AG04450 (cell line): ENCODE measurements around the gene MPZL1. TPM values are rescaled to one million over a fixed set of nuclear protein-coding genes. Genes with fewer than 3 reads are reported as not detected.

ENCODE experiments used
- CTCF ChIA-PET: fragments of 300-600, 350-600 bp; formaldehyde crosslinking; extraction: SDS; loops from one replicate; lab custom pipeline; 2022; ENCODE audit warnings: antibody characterized with exemption, inconsistent platforms; lab: Charles Lee
- POLR2A ChIA-PET: fragments of 350-600 bp; formaldehyde crosslinking; extraction: SDS; loops from one replicate; lab custom pipeline; 2021; ENCODE audit warnings: antibody characterized with exemption, inconsistent platforms; lab: Yijun Ruan, JAX
- DNase-seq: peaks from one replicate; pipeline ENCODE4 v3.0.0-alpha.2; 2011; ENCODE audit warnings: low read depth, low spot score
- H3K27ac ChIP-seq: one replicate; pipeline ENCODE4 v1.5.1; 2012; ENCODE audit warnings: low read depth, low read length, control low read depth
- H3K27me3 ChIP-seq: one replicate; pipeline ENCODE4 v1.6.0; 2012; ENCODE audit warnings: low read length; ENCODE audit not compliant: control insufficient read depth, insufficient read depth
- H3K4me3 ChIP-seq: 2 replicates; pipeline ENCODE4 v1.5.1; 2011; ENCODE audit warnings: mild to moderate bottlenecking, low read depth, low read length, control low read depth
- H3K9me3 ChIP-seq: 2 replicates; pipeline ENCODE4 v1.5.1; 2012; ENCODE audit warnings: low read length; ENCODE audit not compliant: control insufficient read depth, insufficient read depth
- CTCF ChIP-seq: IDR thresholded peaks from 2 replicates; pipeline ENCODE4 v1.5.1; 2011; ENCODE audit warnings: low read depth, low read length, control low read depth, inconsistent platforms
- polyA plus RNA-seq: library from polyadenylated mRNA; depleted of rRNA; stranded (reverse); fragments of >200 nt; gene quantifications from 2 replicates; pipeline ENCODE4 v1.2.3, GENCODE V29; 2011

MPZL1 gene
- polyA plus RNA-seq, 1 experiment: 198 TPM

- peaks cover 13% of the 10 kb centered on the region for H3K27me3 ChIP-seq
- H3K27ac ChIP-seq: no peak overlapping the region
- CTCF ChIA-PET: interaction anchor here (1.2 to 1.7 kb wide), 2 partner anchors 14 to 90 kb away, joined by 4 to 6 read pairs; no protein-coding TSS in a partner anchor
- no peak overlapping the region for H3K4me3 ChIP-seq
- no peak for DNase-seq
- POLR2A ChIA-PET: no interaction called here
- no peak for TF ChIP-seq CTCF
- H3K9me3 ChIP-seq: no peaks in the 10 kb centered on the region
Measured at GRCh38 chr1:167690053-167690452, 31.7 kb upstream of the MPZL1 start.

GRCh38 chr1:167693425-167694045 lies 28.2 kb upstream of the MPZL1 start:
- Histone ChIP-seq H3K4me3 (no peak overlapping the region), H3K27me3 (peaks cover 7% of the 10 kb centered on the region), H3K27ac (no peak overlapping the region), H3K9me3 (no peaks in the 10 kb centered on the region)
- TF ChIP-seq CTCF: no peak
- ChIA-PET CTCF (interaction anchor here (0.8 kb wide), 1 partner anchor 138 kb away, joined by 3 read pairs; no protein-coding TSS in a partner anchor), POLR2A (no interaction called here)
- no peak for DNase-seq

GRCh38 chr1:167694691-167695090 lies 27.1 kb upstream of the MPZL1 start:
- POLR2A ChIA-PET: no interaction called here
- no peak overlapping the region for H3K27ac ChIP-seq
- DNase-seq: no peak
- no peak for TF ChIP-seq CTCF
- H3K9me3 ChIP-seq: no peaks in the 10 kb centered on the region
- peaks cover 7% of the 10 kb centered on the region for H3K27me3 ChIP-seq
- no peak overlapping the region for H3K4me3 ChIP-seq
- CTCF ChIA-PET: interaction anchor here (1.0 kb wide), 1 partner anchor 94 kb away, joined by 4 read pairs; no protein-coding TSS in a partner anchor

GRCh38 chr1:167695147-167695546 lies 26.6 kb upstream of the MPZL1 start:
- Histone ChIP-seq H3K4me3 (no peak overlapping the region), H3K9me3 (no peaks in the 10 kb centered on the region), H3K27ac (no peak overlapping the region), H3K27me3 (peaks cover 7% of the 10 kb centered on the region)
- ChIA-PET POLR2A (no interaction called here), CTCF (interaction anchor here (1.0 kb wide), 1 partner anchor 95 kb away, joined by 4 read pairs; no protein-coding TSS in a partner anchor)
- no peak for TF ChIP-seq CTCF
- DNase-seq: no peak

- Histone ChIP-seq H3K4me3 (no peak overlapping the region), H3K27me3 (peaks cover 10% of the 10 kb centered on the region), H3K9me3 (no peaks in the 10 kb centered on the region), H3K27ac (no peak overlapping the region)
- ChIA-PET POLR2A (no interaction called here), CTCF (interaction anchor here (0.8 to 1.0 kb wide), 2 partner anchors 9 to 96 kb away, joined by 3 to 4 read pairs; no protein-coding TSS in a partner anchor)
- DNase-seq: no peak
- no peak for TF ChIP-seq CTCF
Measured at GRCh38 chr1:167695756-167696561, 25.8 kb upstream of the MPZL1 start.
